DOHH2 (cell line): Measurements from ENCODE around the gene GNA14.

Experiments
- H3F3A ChIP-seq: fragments of 200-600 bp; sonication (generic), shearing (Covaris generic); 2 replicates; pipeline ENCODE4 v1.6.0; 2016; ENCODE audit warnings: antibody characterized with exemption, mild to moderate bottlenecking; ENCODE audit not compliant: control insufficient read depth, insufficient read depth
- H3K27ac ChIP-seq: fragments of 200-600 bp; sonication (generic); 2 replicates; pipeline ENCODE4 v1.5.1; 2014; ENCODE audit warnings: low read depth, mild to moderate bottlenecking, low read length, moderate library complexity
- H3K27me3 ChIP-seq: fragments of 200-600 bp; sonication (generic); 2 replicates; pipeline ENCODE4 v1.6.1; 2014; ENCODE audit warnings: mild to moderate bottlenecking, low read length, mixed read lengths; ENCODE audit not compliant: control insufficient read depth
- H3K36me3 ChIP-seq: fragments of 200-600 bp; sonication (generic); 2 replicates; pipeline ENCODE4 v1.6.1; 2014; ENCODE audit warnings: mild to moderate bottlenecking, low read length, moderate library complexity, mixed read lengths; ENCODE audit not compliant: control insufficient read depth
- H3K4me1 ChIP-seq: fragments of 200-600 bp; sonication (generic); 2 replicates; pipeline ENCODE4 v1.6.1; 2014; ENCODE audit warnings: mild to moderate bottlenecking, low read length, mixed read lengths; ENCODE audit not compliant: control insufficient read depth
- H3K4me2 ChIP-seq: fragments of 200-600 bp; sonication (generic); 2 replicates; pipeline ENCODE4 v1.6.0; 2014; ENCODE audit warnings: mild to moderate bottlenecking, low read length, moderate library complexity
- H3K4me3 ChIP-seq: fragments of 200-600 bp; sonication (generic); 2 replicates; pipeline ENCODE4 v1.5.1; 2014; ENCODE audit warnings: mild to moderate bottlenecking, low read length, mixed read lengths
- H3K79me2 ChIP-seq: fragments of 200-600 bp; sonication (generic); 2 replicates; pipeline ENCODE4 v1.6.1; 2014; ENCODE audit warnings: mild to moderate bottlenecking, low read length, mixed read lengths; ENCODE audit not compliant: control insufficient read depth
- H3K9me2 ChIP-seq: fragments of 200-600 bp; sonication (generic); replicated peaks from 2 replicates; pipeline ENCODE4 v1.6.1; 2014; ENCODE audit warnings: mild to moderate bottlenecking, low read length, mixed read lengths; ENCODE audit not compliant: control insufficient read depth
- H3K9me3 ChIP-seq: fragments of 200-600 bp; sonication (generic); 2 replicates; pipeline ENCODE4 v1.6.1; 2014; ENCODE audit warnings: antibody characterized with exemption, low read length, mixed read lengths; ENCODE audit not compliant: control insufficient read depth, insufficient read depth
- H4K20me1 ChIP-seq: fragments of 200-600 bp; sonication (generic); 2 replicates; pipeline ENCODE4 v1.6.0; 2014; ENCODE audit warnings: low read depth, mild to moderate bottlenecking, antibody characterized with exemption, low read length, moderate library complexity; ENCODE audit not compliant: control insufficient read depth, insufficient read depth
- EZH2phosphoT487 ChIP-seq: fragments of 200-600 bp; sonication (generic); IDR thresholded peaks from 2 replicates; pipeline ENCODE4 v1.6.1; 2017; ENCODE audit warnings: borderline replicate concordance, mild to moderate bottlenecking, antibody characterized with exemption, low read length, moderate library complexity, mixed read lengths
- TF ChIP-seq, protein P1 (sequence below): fragments of 200-600 bp; sonication (generic); IDR thresholded peaks from one replicate; pipeline ENCODE4 v1.5.1; 2014; ENCODE audit warnings: antibody characterized with exemption, mild to moderate bottlenecking, low read depth, low read length; ENCODE audit not compliant: poor library complexity, severe bottlenecking

The GNA14 gene

DNA sequence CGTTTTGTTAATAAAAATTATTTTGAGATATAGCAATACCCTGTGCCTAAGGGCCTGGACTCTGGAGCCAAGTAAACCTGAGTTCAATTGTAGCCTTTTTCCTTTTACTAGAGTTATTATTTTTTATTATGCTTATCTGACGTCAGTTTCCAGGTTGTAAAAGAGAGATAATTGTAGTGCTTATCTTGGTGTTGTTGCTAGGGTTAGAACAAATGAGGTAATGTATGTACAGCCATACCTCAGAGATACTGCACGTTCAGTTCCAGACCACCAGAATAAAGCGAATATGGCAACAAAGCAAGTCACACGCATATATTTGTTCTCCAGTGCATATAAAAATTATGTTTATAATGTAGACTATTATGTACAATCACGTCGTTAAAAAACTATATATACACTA, 255.8 kb downstream of the GNA14 start:
- Histone ChIP-seq H3K36me3 (no peaks in the 10 kb centered on the region), H3K4me1 (no peaks in the 10 kb centered on the region), H3K4me2 (no peak overlapping the region), H3F3A (no peaks in the 10 kb centered on the region), H3K4me3 (no peak overlapping the region), H3K27ac (no peak overlapping the region), H3K79me2 (no peaks in the 10 kb centered on the region), H3K9me3 (no peaks in the 10 kb centered on the region), H3K9me2 (no peaks in the 10 kb centered on the region), H3K27me3 (no peaks in the 10 kb centered on the region), H4K20me1 (no peaks in the 10 kb centered on the region)
- TF ChIP-seq EZH2phosphoT487: no peak

DNA sequence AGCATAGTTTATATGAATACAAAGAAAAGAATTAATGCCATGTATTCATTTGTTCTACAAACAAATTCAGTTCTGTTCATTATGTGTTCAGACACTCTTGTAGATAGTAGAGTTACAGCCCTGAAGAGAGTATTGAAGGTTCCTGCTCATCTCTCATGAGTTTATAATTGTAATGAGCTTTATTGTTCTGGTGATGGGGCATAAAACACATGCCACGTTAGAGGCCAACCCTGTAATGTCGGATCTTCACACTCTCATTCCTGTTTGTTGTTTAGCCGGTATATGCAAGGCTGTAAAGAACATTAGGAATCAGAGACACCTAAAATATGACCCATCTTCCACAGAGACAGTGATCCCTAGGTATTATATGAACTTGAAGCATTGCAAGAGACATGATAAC, 256.3 kb downstream of the GNA14 start:
- TF ChIP-seq EZH2phosphoT487: no peak
- TF ChIP-seq, protein P1, sequence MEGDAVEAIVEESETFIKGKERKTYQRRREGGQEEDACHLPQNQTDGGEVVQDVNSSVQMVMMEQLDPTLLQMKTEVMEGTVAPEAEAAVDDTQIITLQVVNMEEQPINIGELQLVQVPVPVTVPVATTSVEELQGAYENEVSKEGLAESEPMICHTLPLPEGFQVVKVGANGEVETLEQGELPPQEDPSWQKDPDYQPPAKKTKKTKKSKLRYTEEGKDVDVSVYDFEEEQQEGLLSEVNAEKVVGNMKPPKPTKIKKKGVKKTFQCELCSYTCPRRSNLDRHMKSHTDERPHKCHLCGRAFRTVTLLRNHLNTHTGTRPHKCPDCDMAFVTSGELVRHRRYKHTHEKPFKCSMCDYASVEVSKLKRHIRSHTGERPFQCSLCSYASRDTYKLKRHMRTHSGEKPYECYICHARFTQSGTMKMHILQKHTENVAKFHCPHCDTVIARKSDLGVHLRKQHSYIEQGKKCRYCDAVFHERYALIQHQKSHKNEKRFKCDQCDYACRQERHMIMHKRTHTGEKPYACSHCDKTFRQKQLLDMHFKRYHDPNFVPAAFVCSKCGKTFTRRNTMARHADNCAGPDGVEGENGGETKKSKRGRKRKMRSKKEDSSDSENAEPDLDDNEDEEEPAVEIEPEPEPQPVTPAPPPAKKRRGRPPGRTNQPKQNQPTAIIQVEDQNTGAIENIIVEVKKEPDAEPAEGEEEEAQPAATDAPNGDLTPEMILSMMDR: no peak
- Histone ChIP-seq H3K4me1 (no peaks in the 10 kb centered on the region), H4K20me1 (no peaks in the 10 kb centered on the region), H3K4me2 (no peak overlapping the region), H3K4me3 (no peak overlapping the region), H3K27ac (no peak overlapping the region), H3K9me3 (no peaks in the 10 kb centered on the region), H3K36me3 (no peaks in the 10 kb centered on the region), H3K27me3 (no peaks in the 10 kb centered on the region), H3K79me2 (no peaks in the 10 kb centered on the region), H3F3A (no peaks in the 10 kb centered on the region), H3K9me2 (no peaks in the 10 kb centered on the region)

DNA sequence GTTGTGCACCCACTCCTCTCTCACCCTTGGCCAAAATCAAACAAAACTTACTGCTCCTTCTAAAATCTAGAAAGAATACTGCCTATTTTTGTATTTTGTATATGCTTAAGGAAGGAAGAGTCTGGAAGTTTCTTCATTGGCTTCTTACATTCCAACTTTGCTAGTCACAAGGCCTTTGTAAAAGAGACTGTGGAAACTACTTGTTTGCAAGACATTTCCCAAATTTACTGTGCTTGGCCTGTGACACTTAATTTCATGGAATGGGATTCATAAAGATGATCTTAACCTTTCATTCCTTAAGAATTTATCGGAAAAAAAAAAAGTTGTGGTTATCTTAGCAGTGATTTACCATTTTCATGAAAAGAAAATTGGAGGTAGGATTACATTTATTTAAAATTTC, 261.9 kb downstream of the GNA14 start:
- H3K79me2 ChIP-seq: no peaks in the 10 kb centered on the region

DNA sequence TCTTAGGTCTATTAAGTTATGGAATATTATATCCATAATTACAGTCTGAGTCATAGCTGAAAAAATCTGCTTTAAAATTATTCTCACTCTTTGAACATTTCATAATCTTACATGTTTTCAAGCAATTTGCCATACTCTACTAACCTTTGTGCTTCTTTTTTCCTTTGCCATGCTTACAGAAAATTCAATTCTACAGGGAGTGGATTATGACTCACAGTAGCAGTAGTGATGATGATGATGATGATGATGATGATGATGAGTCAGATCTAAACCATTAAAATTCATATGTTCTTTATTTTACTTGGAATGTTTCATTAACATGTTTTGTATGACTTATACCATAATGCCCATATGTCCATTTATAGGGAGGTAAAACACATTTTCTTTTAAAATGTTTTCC, 263.7 kb downstream of the GNA14 start:
- H3K4me1 ChIP-seq: no peaks in the 10 kb centered on the region
- H3K9me2 ChIP-seq: no peaks in the 10 kb centered on the region
- no peak overlapping the region for H3K27ac ChIP-seq
- no peaks in the 10 kb centered on the region for H4K20me1 ChIP-seq
- no peaks in the 10 kb centered on the region for H3K79me2 ChIP-seq
- H3K4me2 ChIP-seq: no peak overlapping the region
- H3F3A ChIP-seq: no peaks in the 10 kb centered on the region
- H3K27me3 ChIP-seq: no peaks in the 10 kb centered on the region
- peaks cover 15% of the 10 kb centered on the region for H3K36me3 ChIP-seq
- TF ChIP-seq, protein P1: no peak
- TF ChIP-seq EZH2phosphoT487: no peak
- no peaks in the 10 kb centered on the region for H3K9me3 ChIP-seq
- H3K4me3 ChIP-seq: no peak overlapping the region

More for the DNA sequence above, 261.9 kb downstream of the GNA14 start:
- H3F3A ChIP-seq: no peaks in the 10 kb centered on the region
- H3K9me3 ChIP-seq: no peaks in the 10 kb centered on the region
- no peaks in the 10 kb centered on the region for H3K9me2 ChIP-seq
- H3K4me3 ChIP-seq: no peak overlapping the region
- H4K20me1 ChIP-seq: no peaks in the 10 kb centered on the region
- no peak overlapping the region for H3K27ac ChIP-seq
- TF ChIP-seq EZH2phosphoT487: no peak
- TF ChIP-seq, protein P1: no peak
- H3K36me3 ChIP-seq: peaks cover 10% of the 10 kb centered on the region
- H3K27me3 ChIP-seq: no peaks in the 10 kb centered on the region
- H3K4me2 ChIP-seq: no peak overlapping the region
- no peaks in the 10 kb centered on the region for H3K4me1 ChIP-seq
